GM12801 (cell line): Measurements from ENCODE around the gene ZBTB32.

ENCODE experiments used
- CTCF ChIP-seq: IDR thresholded peaks from one replicate; pipeline ENCODE4 v1.5.1; 2011; ENCODE audit warnings: control low read depth; ENCODE audit not compliant: insufficient read length; ENCODE audit errors: extremely low read depth

The ZBTB32 gene

GRCh38 chr19:35730326-35730725, 26.0 kb downstream of the ZBTB32 start:
- TF ChIP-seq CTCF: no peak

GRCh38 chr19:35731353-35731752, 27.0 kb downstream of the ZBTB32 start:
- no peak for TF ChIP-seq CTCF

GRCh38 chr19:35731779-35732405, 27.5 kb downstream of the ZBTB32 start:
- no peak for TF ChIP-seq CTCF

GRCh38 chr19:35732540-35733179, 28.3 kb downstream of the ZBTB32 start:
- TF ChIP-seq CTCF: no peak

- TF ChIP-seq CTCF: no peak
These were observed 29.1 kb downstream of the ZBTB32 start for GRCh38 chr19:35733180-35734125.

- no peak for TF ChIP-seq CTCF
These were observed 29.9 kb downstream of the ZBTB32 start for GRCh38 chr19:35734273-35734672.

- no peak for TF ChIP-seq CTCF
These were observed 30.5 kb downstream of the ZBTB32 start for GRCh38 chr19:35734889-35735288.
